ENCODE measurements around the gene DMC1.
"Not testable (repeated sequence)": the region's sequence is repeated elsewhere in the genome, so short reads cannot be mapped to it uniquely, and the experiment has no call there.

Gene DMC1

GRCh38 chr22:38569972-38570778, at the start of gene DMC1:
DMC1 (minus strand) TSS chr22:38570183; CDS start chr22:38568256, 1,927 bp downstream.
- no peak for TF ChIP-seq JUND (IDR thresholded peaks at IDR 0.05; ENCODE audit: low read depth)
- peak; percentile 70 to 92 for DNase-seq (ENCODE audit: low read depth in 1 of 2, low spot score in 1 of 2)
- in situ Hi-C loops (cut with HindIII; ENCODE audit: low pct_unique_long_range_greater_than_20kb, low sequenced_read_pairs), result no loop called here

- TF ChIP-seq JUND (IDR thresholded peaks at IDR 0.05; ENCODE audit: low read depth), result no peak
- in situ Hi-C loops (cut with HindIII; ENCODE audit: low pct_unique_long_range_greater_than_20kb, low sequenced_read_pairs), result no loop called here
- DNase-seq (ENCODE audit: low read depth in 1 of 2, low spot score in 1 of 2), result no peak
Observed at GRCh38 chr22:38618682-38619081, 48.7 kb upstream of the DMC1 start.

- no peak for TF ChIP-seq JUND (IDR thresholded peaks at IDR 0.05; ENCODE audit: low read depth)
- in situ Hi-C loops (cut with HindIII; ENCODE audit: low pct_unique_long_range_greater_than_20kb, low sequenced_read_pairs), result no loop called here
- no peak for DNase-seq (ENCODE audit: low read depth in 1 of 2, low spot score in 1 of 2)
Observed at GRCh38 chr22:38618258-38618657, 48.3 kb upstream of the DMC1 start.

GRCh38 chr22:38615064-38615405, 45.1 kb upstream of the DMC1 start:
- DNase-seq (ENCODE audit: low read depth in 1 of 2, low spot score in 1 of 2); in situ Hi-C loops (cut with HindIII; ENCODE audit: low pct_unique_long_range_greater_than_20kb, low sequenced_read_pairs): not testable (repeated sequence)

- in situ Hi-C loops (cut with HindIII; ENCODE audit: low pct_unique_long_range_greater_than_20kb, low sequenced_read_pairs), result no loop called here
- peak in 1 of 2 experiments; percentile 13 for DNase-seq (ENCODE audit: low read depth in 1 of 2, low spot score in 1 of 2)
- TF ChIP-seq JUND (IDR thresholded peaks at IDR 0.05; ENCODE audit: low read depth), result no peak
Observed at GRCh38 chr22:38614332-38615063, 44.5 kb upstream of the DMC1 start.

GRCh38 chr22:38613588-38613987, 43.6 kb upstream of the DMC1 start:
- TF ChIP-seq JUND (IDR thresholded peaks at IDR 0.05; ENCODE audit: low read depth), result no peak
- no peak for DNase-seq (ENCODE audit: low read depth in 1 of 2, low spot score in 1 of 2)
- in situ Hi-C loops (cut with HindIII; ENCODE audit: low pct_unique_long_range_greater_than_20kb, low sequenced_read_pairs), result no loop called here

- in situ Hi-C loops (cut with HindIII; ENCODE audit: low pct_unique_long_range_greater_than_20kb, low sequenced_read_pairs), result no loop called here
- no peak for TF ChIP-seq JUND (IDR thresholded peaks at IDR 0.05; ENCODE audit: low read depth)
Observed at GRCh38 chr22:38612217-38613006, 42.4 kb upstream of the DMC1 start.

GRCh38 chr22:38611559-38611958, 41.6 kb upstream of the DMC1 start:
- DNase-seq (ENCODE audit: low read depth in 1 of 2, low spot score in 1 of 2), result no peak
- TF ChIP-seq JUND (IDR thresholded peaks at IDR 0.05; ENCODE audit: low read depth), result no peak
- in situ Hi-C loops (cut with HindIII; ENCODE audit: low pct_unique_long_range_greater_than_20kb, low sequenced_read_pairs), result no loop called here

More at GRCh38 chr22:38612217-38613006, 42.4 kb upstream of the DMC1 start:
- DNase-seq (ENCODE audit: low read depth in 1 of 2, low spot score in 1 of 2), result peak in 1 of 2 experiments; percentile 5

- DNase-seq (ENCODE audit: low read depth in 1 of 2, low spot score in 1 of 2), result no peak
- TF ChIP-seq JUND (IDR thresholded peaks at IDR 0.05; ENCODE audit: low read depth), result no peak
- in situ Hi-C loops (cut with HindIII; ENCODE audit: low pct_unique_long_range_greater_than_20kb, low sequenced_read_pairs), result no loop called here
Observed at GRCh38 chr22:38610234-38610633, 40.3 kb upstream of the DMC1 start.

- in situ Hi-C loops (cut with HindIII; ENCODE audit: low pct_unique_long_range_greater_than_20kb, low sequenced_read_pairs), result no loop called here
- no peak for TF ChIP-seq JUND (IDR thresholded peaks at IDR 0.05; ENCODE audit: low read depth)
- no peak for DNase-seq (ENCODE audit: low read depth in 1 of 2, low spot score in 1 of 2)
Observed at GRCh38 chr22:38608992-38609750, 39.2 kb upstream of the DMC1 start.

- DNase-seq (ENCODE audit: low read depth in 1 of 2, low spot score in 1 of 2), result no peak
Observed at GRCh38 chr22:38607680-38608079, 37.7 kb upstream of the DMC1 start.

GRCh38 chr22:38602166-38602565, 32.2 kb upstream of the DMC1 start:
- in situ Hi-C loops (cut with HindIII; ENCODE audit: low pct_unique_long_range_greater_than_20kb, low sequenced_read_pairs), result no loop called here
- no peak for TF ChIP-seq JUND (IDR thresholded peaks at IDR 0.05; ENCODE audit: low read depth)
- DNase-seq (ENCODE audit: low read depth in 1 of 2, low spot score in 1 of 2), result no peak

More at GRCh38 chr22:38607680-38608079, 37.7 kb upstream of the DMC1 start:
- in situ Hi-C loops (cut with HindIII; ENCODE audit: low pct_unique_long_range_greater_than_20kb, low sequenced_read_pairs), result no loop called here
- no peak for TF ChIP-seq JUND (IDR thresholded peaks at IDR 0.05; ENCODE audit: low read depth)

Measured in T47D (cell line).